ENCODE measurements around the gene AMD1.

The AMD1 gene

GRCh38 chr6:110934381-110934898 lies 59.9 kb downstream of the AMD1 start:
- no peak overlapping the region for H3K4me3 ChIP-seq (ENCODE audit: low read depth, low read length)

- no peak overlapping the region for H3K4me3 ChIP-seq (ENCODE audit: low read depth, low read length)
Observed at GRCh38 chr6:110935171-110935570, 60.6 kb downstream of the AMD1 start.

GRCh38 chr6:110938171-110938570 lies 63.6 kb downstream of the AMD1 start:
- no peak overlapping the region for H3K4me3 ChIP-seq (ENCODE audit: low read depth, low read length)

- H3K4me3 ChIP-seq (ENCODE audit: low read depth, low read length), result no peak overlapping the region
Observed at GRCh38 chr6:110939429-110940200, 65.0 kb downstream of the AMD1 start.

GRCh38 chr6:110944681-110945151 lies 70.1 kb downstream of the AMD1 start:
- no peak overlapping the region for H3K4me3 ChIP-seq (ENCODE audit: low read depth, low read length)

Data from iPS-11a (cell line).